ENCODE data around the gene LEAP2. TPM values are rescaled to one million over a fixed set of nuclear protein-coding genes. Genes with fewer than 3 reads are reported as not detected.
A peak's percentile ranks its signal among the peaks of the same experiment; 100 is the strongest.

Gene LEAP2
- total and polyA plus RNA-seq, 2 of the 4 experiments (the other 2 are of a cell fraction), result under 0.01 to 0.36 TPM

DNA sequence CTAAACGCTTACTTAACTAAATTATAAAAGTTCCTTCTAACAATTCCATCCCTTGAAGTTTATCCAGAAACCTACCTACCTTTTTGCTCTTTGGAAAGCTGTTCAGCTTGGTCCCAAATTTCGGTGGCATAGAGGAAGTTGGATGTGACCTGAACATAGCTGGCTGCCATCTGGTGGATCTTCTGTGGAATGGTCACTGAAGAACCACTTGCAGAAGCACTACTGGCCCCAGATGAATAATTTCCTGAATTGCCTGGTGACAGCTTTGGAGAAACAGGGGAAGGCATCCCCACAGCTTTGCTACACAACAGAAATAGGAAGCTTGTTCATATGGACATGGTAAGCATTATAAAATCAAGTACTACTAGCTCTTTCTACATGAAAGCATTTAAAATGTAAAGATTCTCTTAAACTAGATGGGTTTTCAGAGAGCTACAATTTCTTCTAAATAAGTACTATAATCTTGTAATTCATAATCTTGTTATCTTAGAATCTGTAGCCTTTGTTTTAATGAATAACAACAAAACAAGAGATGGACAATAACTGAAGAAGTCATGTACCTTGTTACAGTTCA is 9.9 kb downstream of the LEAP2 start:
- no peak overlapping the region for H2BK120ac ChIP-seq (ENCODE audit: low read depth, low read length)
- peaks cover under 1% of the 10 kb centered on the region; the same call in 1 of the 2 replicates for H4K20me1 ChIP-seq (ENCODE audit: insufficient read depth, low read length)
- ChIA-PET POLR2A (ENCODE audit: unreplicated experiment) (interaction anchor here (1.4 kb wide), 1 partner anchor 44 kb away, joined by 3 read pairs; no protein-coding TSS in a partner anchor), CTCF (interaction anchor here (0.6 to 1.2 kb wide), 5 partner anchors 9 to 288 kb away, joined by 3 to 4 read pairs (median 3); partner anchors contain the start of genes GDF9 and UQCRQ)
- TF ChIP-seq POLR2A (IDR thresholded peaks at IDR 0.05; ENCODE audit: low read depth, low read length) (no peak), BHLHE40 (IDR thresholded peaks at IDR 0.05; ENCODE audit: low read depth, low read length) (no peak), RCOR1 (IDR thresholded peaks at IDR 0.05; ENCODE audit: insufficient replicate concordance, low read length) (no peak), CEBPB (IDR thresholded peaks at IDR 0.05; ENCODE audit: low read depth, low read length) (no peak), SMC3 (IDR thresholded peaks at IDR 0.05; ENCODE audit: low read depth, low read length) (peak; percentile 72), FOS (IDR thresholded peaks at IDR 0.05; ENCODE audit: low read depth, low read length) (no peak), CHD1 (IDR thresholded peaks at IDR 0.05; ENCODE audit: low read depth, low read length) (no peak), RAD21 (IDR thresholded peaks at IDR 0.05; ENCODE audit: low read length) (peak; percentile 64), MXI1 (IDR thresholded peaks at IDR 0.05; ENCODE audit: borderline replicate concordance, low read depth, low read length) (no peak), MAFK (IDR thresholded peaks at IDR 0.05; ENCODE audit: low read depth, low read length) (no peak), RFX5 (IDR thresholded peaks at IDR 0.05; ENCODE audit: low read depth, low read length) (no peak), MAZ (IDR thresholded peaks at IDR 0.05; ENCODE audit: borderline replicate concordance, low read depth, low read length) (no peak)
- TF ChIP-seq, protein P1, sequence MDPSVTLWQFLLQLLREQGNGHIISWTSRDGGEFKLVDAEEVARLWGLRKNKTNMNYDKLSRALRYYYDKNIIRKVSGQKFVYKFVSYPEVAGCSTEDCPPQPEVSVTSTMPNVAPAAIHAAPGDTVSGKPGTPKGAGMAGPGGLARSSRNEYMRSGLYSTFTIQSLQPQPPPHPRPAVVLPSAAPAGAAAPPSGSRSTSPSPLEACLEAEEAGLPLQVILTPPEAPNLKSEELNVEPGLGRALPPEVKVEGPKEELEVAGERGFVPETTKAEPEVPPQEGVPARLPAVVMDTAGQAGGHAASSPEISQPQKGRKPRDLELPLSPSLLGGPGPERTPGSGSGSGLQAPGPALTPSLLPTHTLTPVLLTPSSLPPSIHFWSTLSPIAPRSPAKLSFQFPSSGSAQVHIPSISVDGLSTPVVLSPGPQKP (IDR thresholded peaks at IDR 0.05; ENCODE audit: borderline replicate concordance, low read depth, low read length), result no peak
- TF ChIP-seq, protein P2, sequence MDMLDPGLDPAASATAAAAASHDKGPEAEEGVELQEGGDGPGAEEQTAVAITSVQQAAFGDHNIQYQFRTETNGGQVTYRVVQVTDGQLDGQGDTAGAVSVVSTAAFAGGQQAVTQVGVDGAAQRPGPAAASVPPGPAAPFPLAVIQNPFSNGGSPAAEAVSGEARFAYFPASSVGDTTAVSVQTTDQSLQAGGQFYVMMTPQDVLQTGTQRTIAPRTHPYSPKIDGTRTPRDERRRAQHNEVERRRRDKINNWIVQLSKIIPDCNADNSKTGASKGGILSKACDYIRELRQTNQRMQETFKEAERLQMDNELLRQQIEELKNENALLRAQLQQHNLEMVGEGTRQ (IDR thresholded peaks at IDR 0.05; ENCODE audit: low read depth, low read length), result no peak
- TF ChIP-seq, protein P3, sequence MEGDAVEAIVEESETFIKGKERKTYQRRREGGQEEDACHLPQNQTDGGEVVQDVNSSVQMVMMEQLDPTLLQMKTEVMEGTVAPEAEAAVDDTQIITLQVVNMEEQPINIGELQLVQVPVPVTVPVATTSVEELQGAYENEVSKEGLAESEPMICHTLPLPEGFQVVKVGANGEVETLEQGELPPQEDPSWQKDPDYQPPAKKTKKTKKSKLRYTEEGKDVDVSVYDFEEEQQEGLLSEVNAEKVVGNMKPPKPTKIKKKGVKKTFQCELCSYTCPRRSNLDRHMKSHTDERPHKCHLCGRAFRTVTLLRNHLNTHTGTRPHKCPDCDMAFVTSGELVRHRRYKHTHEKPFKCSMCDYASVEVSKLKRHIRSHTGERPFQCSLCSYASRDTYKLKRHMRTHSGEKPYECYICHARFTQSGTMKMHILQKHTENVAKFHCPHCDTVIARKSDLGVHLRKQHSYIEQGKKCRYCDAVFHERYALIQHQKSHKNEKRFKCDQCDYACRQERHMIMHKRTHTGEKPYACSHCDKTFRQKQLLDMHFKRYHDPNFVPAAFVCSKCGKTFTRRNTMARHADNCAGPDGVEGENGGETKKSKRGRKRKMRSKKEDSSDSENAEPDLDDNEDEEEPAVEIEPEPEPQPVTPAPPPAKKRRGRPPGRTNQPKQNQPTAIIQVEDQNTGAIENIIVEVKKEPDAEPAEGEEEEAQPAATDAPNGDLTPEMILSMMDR (conservative IDR thresholded peaks at IDR 0.05; ENCODE audit: low read depth, low read length), result peak; percentile 67
- no peak overlapping the region for H3K4ac ChIP-seq (ENCODE audit: low read depth, low read length)
- intact Hi-C loops (cut with micrococcal nuclease) (loop anchor here (1.0 kb wide), 2 partner anchors 53 to 498 kb away; partner anchors contain the start of gene SHROOM1), in situ Hi-C loops (cut with MboI; ENCODE audit: low sequenced_read_pairs) (loop anchor here (5.0 kb wide), 1 partner anchor 496 kb away; no protein-coding TSS in a partner anchor), dilution Hi-C loops (cut with HindIII; ENCODE audit: low sequenced_read_pairs, unreplicated experiment) (no loop called here)
- no peak overlapping the region for H4K5ac ChIP-seq (ENCODE audit: low read depth, low read length)
- no peak overlapping the region for H3K14ac ChIP-seq (replicated peaks; ENCODE audit: low read depth, low read length)
- H2AK9ac ChIP-seq (replicated peaks; ENCODE audit: low read depth, low read length, poor library complexity), result no peak overlapping the region
- H3K27ac ChIP-seq (ENCODE audit: insufficient read depth, low read length), result no peak overlapping the region
- H3K23ac ChIP-seq (ENCODE audit: low read depth, low read length), result no peak overlapping the region
- ATAC-seq (ENCODE audit: low read depth) (peak; percentile 83), DNase-seq (peak; percentile 74)
- no peaks in the 10 kb centered on the region for H3K4me1 ChIP-seq (ENCODE audit: control insufficient read depth, insufficient read depth, low read length)
- H3K36me3 ChIP-seq (ENCODE audit: control insufficient read depth, insufficient read depth, low read length), result peaks cover 43% of the 10 kb centered on the region
- H2AK5ac ChIP-seq (ENCODE audit: low read depth, low read length), result no peak overlapping the region
- H3K9me3 ChIP-seq (ENCODE audit: control insufficient read depth, insufficient read depth, low read length), result no peaks in the 10 kb centered on the region
- no peak overlapping the region for H2BK15ac ChIP-seq (ENCODE audit: low read depth, low read length)
- no peak overlapping the region for H3K9ac ChIP-seq (ENCODE audit: low read depth, low read length)
- BruUV-seq (replicated peaks), result no TSS peak
- no peaks in the 10 kb centered on the region for H3K27me3 ChIP-seq (ENCODE audit: control insufficient read depth, insufficient read depth, low read length)
- H3K9me1 ChIP-seq (ENCODE audit: insufficient read depth, low read length), result peaks cover under 1% of the 10 kb centered on the region; the same call in 1 of the 2 replicates
- no peak overlapping the region for H4K91ac ChIP-seq (ENCODE audit: insufficient read depth, low read depth, low read length)
- H3K4me3 ChIP-seq (ENCODE audit: insufficient read depth, low read depth, low read length), result no peak overlapping the region
- no peak overlapping the region for H2BK20ac ChIP-seq (ENCODE audit: low read depth, low read length)
- H3K79me1 ChIP-seq (ENCODE audit: low read depth in 1 of 2, low read length in 2 of 2), result peaks cover 4 to 22% of the 10 kb centered on the region in 2 experiments
- no peak overlapping the region for H3K4me2 ChIP-seq (ENCODE audit: low read depth, low read length)
- no peak overlapping the region for H2BK5ac ChIP-seq (ENCODE audit: low read depth, low read length, poor library complexity, severe bottlenecking)
- WGBS, 2 experiments (ENCODE audit: extremely low coverage in 2 of 2, insufficient read length in 1 of 2), result 0 to 100% methylated on average over 1 of the region's 2 CpGs
- H3K18ac ChIP-seq (ENCODE audit: low read depth, low read length), result no peak overlapping the region
- no peak overlapping the region for H2AFZ ChIP-seq (replicated peaks; ENCODE audit: low read length, poor library complexity)
- no peak overlapping the region for H4K8ac ChIP-seq (ENCODE audit: low read depth in 2 of 2, low read length in 2 of 2)
- no peak overlapping the region for H3K56ac ChIP-seq (ENCODE audit: extremely low read depth, insufficient read depth, low read length)
